Measurements from ENCODE around the gene SLC50A1.

Gene SLC50A1

GRCh38 chr1:155177918-155178281 is 42.2 kb downstream of the SLC50A1 start:
- no peaks in the 10 kb centered on the region for H3K9me3 ChIP-seq (ENCODE audit: control insufficient read depth in 2 of 2, low read length in 2 of 2)
- H3K27ac ChIP-seq (ENCODE audit: low read length): no peak overlapping the region
- H3K27me3 ChIP-seq (ENCODE audit: control insufficient read depth in 1 of 2, insufficient read depth in 2 of 2, low read length in 2 of 2): peaks cover 11 to 24% of the 10 kb centered on the region in 2 donors
- peaks cover 18% of the 10 kb centered on the region for H3K4me1 ChIP-seq (ENCODE audit: control insufficient read depth, insufficient read depth, low read length)
- H3K9ac ChIP-seq (ENCODE audit: low read length in 2 of 2): no peak overlapping the region
- H3K36me3 ChIP-seq (ENCODE audit: control insufficient read depth in 2 of 2, insufficient read depth in 2 of 2, low read length in 2 of 2): no peaks in the 10 kb centered on the region
- H3K4me3 ChIP-seq (ENCODE audit: low read length in 2 of 2): no peak overlapping the region

- Histone ChIP-seq H3K4me1 (ENCODE audit: control insufficient read depth, insufficient read depth, low read length) (peaks cover 14% of the 10 kb centered on the region), H3K27me3 (ENCODE audit: control insufficient read depth in 1 of 2, insufficient read depth in 2 of 2, low read length in 2 of 2) (peaks cover 11 to 22% of the 10 kb centered on the region in 2 donors), H3K36me3 (ENCODE audit: control insufficient read depth in 2 of 2, insufficient read depth in 2 of 2, low read length in 2 of 2) (no peaks in the 10 kb centered on the region), H3K9me3 (ENCODE audit: control insufficient read depth in 2 of 2, low read length in 2 of 2) (no peaks in the 10 kb centered on the region), H3K27ac (ENCODE audit: low read length) (no peak overlapping the region), H3K4me3 (ENCODE audit: low read length in 2 of 2) (no peak overlapping the region), H3K9ac (ENCODE audit: low read length in 2 of 2) (no peak overlapping the region)
Measured at GRCh38 chr1:155178441-155179111, 42.9 kb downstream of the SLC50A1 start.

- H3K4me3 ChIP-seq (ENCODE audit: low read length in 2 of 2): no peak overlapping the region
- no peak overlapping the region for H3K27ac ChIP-seq (ENCODE audit: low read length)
- H3K9me3 ChIP-seq (ENCODE audit: control insufficient read depth in 2 of 2, low read length in 2 of 2): no peaks in the 10 kb centered on the region
- peaks cover 8% of the 10 kb centered on the region for H3K4me1 ChIP-seq (ENCODE audit: control insufficient read depth, insufficient read depth, low read length)
- peaks cover 8 to 14% of the 10 kb centered on the region in 2 donors for H3K27me3 ChIP-seq (ENCODE audit: control insufficient read depth in 1 of 2, insufficient read depth in 2 of 2, low read length in 2 of 2)
- no peaks in the 10 kb centered on the region for H3K36me3 ChIP-seq (ENCODE audit: control insufficient read depth in 2 of 2, insufficient read depth in 2 of 2, low read length in 2 of 2)
- H3K9ac ChIP-seq (ENCODE audit: low read length in 2 of 2): no peak overlapping the region
Measured at GRCh38 chr1:155179112-155180031, 43.7 kb downstream of the SLC50A1 start.

- no peaks in the 10 kb centered on the region for H3K9me3 ChIP-seq (ENCODE audit: control insufficient read depth in 2 of 2, low read length in 2 of 2)
- H3K36me3 ChIP-seq (ENCODE audit: control insufficient read depth in 2 of 2, insufficient read depth in 2 of 2, low read length in 2 of 2): no peaks in the 10 kb centered on the region
- H3K27ac ChIP-seq (ENCODE audit: low read length): no peak overlapping the region
- H3K4me3 ChIP-seq (ENCODE audit: low read length in 2 of 2): no peak overlapping the region
- H3K9ac ChIP-seq (ENCODE audit: low read length in 2 of 2): no peak overlapping the region
- peaks cover 8% of the 10 kb centered on the region for H3K4me1 ChIP-seq (ENCODE audit: control insufficient read depth, insufficient read depth, low read length)
- H3K27me3 ChIP-seq (ENCODE audit: control insufficient read depth in 1 of 2, insufficient read depth in 2 of 2, low read length in 2 of 2): no peaks in the 10 kb centered on the region
Measured at GRCh38 chr1:155181371-155182051, 45.9 kb downstream of the SLC50A1 start.

- Histone ChIP-seq H3K27ac (ENCODE audit: low read length) (no peak overlapping the region), H3K27me3 (ENCODE audit: control insufficient read depth in 1 of 2, insufficient read depth in 2 of 2, low read length in 2 of 2) (no peaks in the 10 kb centered on the region), H3K9me3 (ENCODE audit: control insufficient read depth in 2 of 2, low read length in 2 of 2) (no peaks in the 10 kb centered on the region), H3K36me3 (ENCODE audit: control insufficient read depth in 2 of 2, insufficient read depth in 2 of 2, low read length in 2 of 2) (no peaks in the 10 kb centered on the region), H3K4me1 (ENCODE audit: control insufficient read depth, insufficient read depth, low read length) (peaks cover 3% of the 10 kb centered on the region), H3K4me3 (ENCODE audit: low read length in 2 of 2) (no peak overlapping the region), H3K9ac (ENCODE audit: low read length in 2 of 2) (no peak overlapping the region)
Measured at GRCh38 chr1:155182052-155182550, 46.4 kb downstream of the SLC50A1 start.

GRCh38 chr1:155183775-155184221 is 48.1 kb downstream of the SLC50A1 start:
- Histone ChIP-seq H3K27me3 (ENCODE audit: control insufficient read depth in 1 of 2, insufficient read depth in 2 of 2, low read length in 2 of 2) (no peaks in the 10 kb centered on the region), H3K9ac (ENCODE audit: low read length in 2 of 2) (no peak overlapping the region), H3K4me1 (ENCODE audit: control insufficient read depth, insufficient read depth, low read length) (no peaks in the 10 kb centered on the region), H3K4me3 (ENCODE audit: low read length in 2 of 2) (no peak overlapping the region), H3K27ac (ENCODE audit: low read length) (no peak overlapping the region), H3K36me3 (ENCODE audit: control insufficient read depth in 2 of 2, insufficient read depth in 2 of 2, low read length in 2 of 2) (no peaks in the 10 kb centered on the region), H3K9me3 (ENCODE audit: control insufficient read depth in 2 of 2, low read length in 2 of 2) (no peaks in the 10 kb centered on the region)

- no peaks in the 10 kb centered on the region for H3K27me3 ChIP-seq (ENCODE audit: control insufficient read depth in 1 of 2, insufficient read depth in 2 of 2, low read length in 2 of 2)
- no peaks in the 10 kb centered on the region for H3K9me3 ChIP-seq (ENCODE audit: control insufficient read depth in 2 of 2, low read length in 2 of 2)
- no peak overlapping the region for H3K9ac ChIP-seq (ENCODE audit: low read length in 2 of 2)
- H3K4me1 ChIP-seq (ENCODE audit: control insufficient read depth, insufficient read depth, low read length): no peaks in the 10 kb centered on the region
- no peak overlapping the region for H3K27ac ChIP-seq (ENCODE audit: low read length)
- H3K36me3 ChIP-seq (ENCODE audit: control insufficient read depth in 2 of 2, insufficient read depth in 2 of 2, low read length in 2 of 2): no peaks in the 10 kb centered on the region
- H3K4me3 ChIP-seq (ENCODE audit: low read length in 2 of 2): no peak overlapping the region
Measured at GRCh38 chr1:155184351-155184811, 48.7 kb downstream of the SLC50A1 start.

GRCh38 chr1:155184835-155185782 is 49.5 kb downstream of the SLC50A1 start:
- H3K27me3 ChIP-seq (ENCODE audit: control insufficient read depth in 1 of 2, insufficient read depth in 2 of 2, low read length in 2 of 2): no peaks in the 10 kb centered on the region
- H3K4me3 ChIP-seq (ENCODE audit: low read length in 2 of 2): no peak overlapping the region
- no peak overlapping the region for H3K9ac ChIP-seq (ENCODE audit: low read length in 2 of 2)
- H3K27ac ChIP-seq (ENCODE audit: low read length): no peak overlapping the region
- H3K4me1 ChIP-seq (ENCODE audit: control insufficient read depth, insufficient read depth, low read length): no peaks in the 10 kb centered on the region
- H3K9me3 ChIP-seq (ENCODE audit: control insufficient read depth in 2 of 2, low read length in 2 of 2): no peaks in the 10 kb centered on the region
- H3K36me3 ChIP-seq (ENCODE audit: control insufficient read depth in 2 of 2, insufficient read depth in 2 of 2, low read length in 2 of 2): no peaks in the 10 kb centered on the region

GRCh38 chr1:155185783-155186066 is 50.1 kb downstream of the SLC50A1 start:
- Histone ChIP-seq H3K4me3 (ENCODE audit: low read length in 2 of 2) (no peak overlapping the region), H3K27me3 (ENCODE audit: control insufficient read depth in 1 of 2, insufficient read depth in 2 of 2, low read length in 2 of 2) (no peaks in the 10 kb centered on the region), H3K36me3 (ENCODE audit: control insufficient read depth in 2 of 2, insufficient read depth in 2 of 2, low read length in 2 of 2) (no peaks in the 10 kb centered on the region), H3K4me1 (ENCODE audit: control insufficient read depth, insufficient read depth, low read length) (no peaks in the 10 kb centered on the region), H3K9ac (ENCODE audit: low read length in 2 of 2) (no peak overlapping the region), H3K27ac (ENCODE audit: low read length) (no peak overlapping the region), H3K9me3 (ENCODE audit: control insufficient read depth in 2 of 2, low read length in 2 of 2) (no peaks in the 10 kb centered on the region)
